MM.1S (cell line): Measurements from ENCODE around the gene AK4.
"Not testable (repeated sequence)": the region's sequence is repeated elsewhere in the genome, so short reads cannot be mapped to it uniquely, and the experiment has no call there.

Source experiments
- DNase-seq: peaks from one replicate; pipeline ENCODE4 v3.0.0-alpha.2; 2015
- H2AFZ ChIP-seq: fragments of 300-600 bp; sonication (generic); 2 replicates; pipeline ENCODE4 v1.6.0; 2016; ENCODE audit warnings: antibody characterized with exemption, low read length
- H3F3A ChIP-seq: fragments of 300-600 bp; sonication (generic); 2 replicates; pipeline ENCODE4 v1.6.1; 2016; ENCODE audit warnings: mild to moderate bottlenecking, antibody characterized with exemption, low read length, moderate library complexity, mixed read lengths; ENCODE audit not compliant: insufficient read depth
- H3K27ac ChIP-seq: fragments of 300-600 bp; sonication (generic); 2 replicates; pipeline ENCODE4 v1.5.1; 2016; ENCODE audit warnings: mild to moderate bottlenecking, low read length
- H3K27me3 ChIP-seq: fragments of 300-600 bp; sonication (generic); replicated peaks from 2 replicates; pipeline ENCODE4 v1.6.0; 2016; ENCODE audit warnings: low read length; ENCODE audit not compliant: insufficient read depth
- H3K36me3 ChIP-seq: fragments of 300-600 bp; sonication (generic); replicated peaks from 2 replicates; pipeline ENCODE4 v1.6.1; 2016; ENCODE audit warnings: mild to moderate bottlenecking, low read length, mixed read lengths; ENCODE audit not compliant: insufficient read depth
- H3K4me1 ChIP-seq: fragments of 300-600 bp; sonication (generic); 2 replicates; pipeline ENCODE4 v1.6.1; 2016; ENCODE audit warnings: low read length, mixed read lengths
- H3K4me2 ChIP-seq: fragments of 300-600 bp; sonication (generic); 2 replicates; pipeline ENCODE4 v1.6.0; 2016; ENCODE audit warnings: low read depth, low read length
- H3K4me3 ChIP-seq: fragments of 300-600 bp; sonication (generic); 2 replicates; pipeline ENCODE4 v1.5.1; 2016; ENCODE audit warnings: low read length, mixed read lengths
- H3K79me2 ChIP-seq: fragments of 300-600 bp; sonication (generic); 2 replicates; pipeline ENCODE4 v1.6.1; 2016; ENCODE audit warnings: mixed run types, low read length, mixed read lengths
- H3K9ac ChIP-seq: fragments of 300-600 bp; sonication (generic); 2 replicates; pipeline ENCODE4 v1.6.1; 2016; ENCODE audit warnings: low read length, mixed read lengths
- H3K9me2 ChIP-seq: fragments of 300-600 bp; sonication (generic); replicated peaks from 2 replicates; pipeline ENCODE4 v1.6.1; 2016; ENCODE audit warnings: mild to moderate bottlenecking, low read length, mixed read lengths; ENCODE audit not compliant: insufficient read depth
- H3K9me3 ChIP-seq: fragments of 300-600 bp; sonication (generic); replicated peaks from 2 replicates; pipeline ENCODE4 v1.6.1; 2016; ENCODE audit warnings: mild to moderate bottlenecking, low read length, mixed read lengths; ENCODE audit not compliant: insufficient read depth
- H4K20me1 ChIP-seq: fragments of 300-600 bp; sonication (generic); 2 replicates; pipeline ENCODE4 v1.6.1; 2016; ENCODE audit warnings: mild to moderate bottlenecking, low read length, moderate library complexity, mixed read lengths; ENCODE audit not compliant: insufficient read depth
- EZH2 ChIP-seq: fragments of 300-600 bp; sonication (generic); optimal IDR thresholded peaks from 2 replicates; pipeline ENCODE3; 2017; ENCODE audit warnings: low read depth, mild to moderate bottlenecking, antibody characterized with exemption, low read length, mixed read lengths
- EZH2phosphoT487 ChIP-seq: fragments of 300-600 bp; sonication (generic); IDR thresholded peaks from 2 replicates; pipeline ENCODE4 v1.6.1; 2018; ENCODE audit warnings: antibody characterized with exemption, low read length
- TF ChIP-seq, protein P1 (sequence below): fragments of 300-600 bp; sonication (generic); IDR thresholded peaks from 2 replicates; pipeline ENCODE4 v1.5.1; 2016; ENCODE audit warnings: antibody characterized with exemption, low read length, mixed read lengths

The AK4 gene

DNA sequence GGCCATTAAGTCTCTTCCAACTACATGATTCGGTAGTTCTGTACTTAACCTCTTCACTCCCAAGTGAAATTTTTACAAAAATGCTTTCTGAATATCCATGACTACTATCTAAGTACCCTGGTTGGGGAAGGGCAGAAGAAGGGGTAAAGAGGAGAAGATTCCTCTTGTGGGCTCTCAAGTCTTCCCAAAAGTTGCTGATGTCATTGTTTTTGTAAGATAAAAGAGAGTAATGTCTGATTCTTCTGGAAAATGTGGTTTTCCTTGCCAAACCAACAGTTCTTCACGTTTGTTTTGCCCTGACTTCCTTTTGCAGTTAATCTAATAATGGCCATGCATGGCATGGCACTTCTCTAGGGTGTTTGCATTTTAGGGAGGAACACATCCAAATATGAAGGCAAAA, 34.7 kb upstream of the AK4 start:
- no peak for DNase-seq
- no peaks in the 10 kb centered on the region for H3K27me3 ChIP-seq
- no peak overlapping the region for H3K4me2 ChIP-seq
- TF ChIP-seq EZH2 (no peak), EZH2phosphoT487 (no peak)
- TF ChIP-seq, protein P1, sequence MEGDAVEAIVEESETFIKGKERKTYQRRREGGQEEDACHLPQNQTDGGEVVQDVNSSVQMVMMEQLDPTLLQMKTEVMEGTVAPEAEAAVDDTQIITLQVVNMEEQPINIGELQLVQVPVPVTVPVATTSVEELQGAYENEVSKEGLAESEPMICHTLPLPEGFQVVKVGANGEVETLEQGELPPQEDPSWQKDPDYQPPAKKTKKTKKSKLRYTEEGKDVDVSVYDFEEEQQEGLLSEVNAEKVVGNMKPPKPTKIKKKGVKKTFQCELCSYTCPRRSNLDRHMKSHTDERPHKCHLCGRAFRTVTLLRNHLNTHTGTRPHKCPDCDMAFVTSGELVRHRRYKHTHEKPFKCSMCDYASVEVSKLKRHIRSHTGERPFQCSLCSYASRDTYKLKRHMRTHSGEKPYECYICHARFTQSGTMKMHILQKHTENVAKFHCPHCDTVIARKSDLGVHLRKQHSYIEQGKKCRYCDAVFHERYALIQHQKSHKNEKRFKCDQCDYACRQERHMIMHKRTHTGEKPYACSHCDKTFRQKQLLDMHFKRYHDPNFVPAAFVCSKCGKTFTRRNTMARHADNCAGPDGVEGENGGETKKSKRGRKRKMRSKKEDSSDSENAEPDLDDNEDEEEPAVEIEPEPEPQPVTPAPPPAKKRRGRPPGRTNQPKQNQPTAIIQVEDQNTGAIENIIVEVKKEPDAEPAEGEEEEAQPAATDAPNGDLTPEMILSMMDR: no peak
- H3K79me2 ChIP-seq: no peaks in the 10 kb centered on the region
- no peak overlapping the region for H2AFZ ChIP-seq
- H3K9ac ChIP-seq: no peak overlapping the region
- no peaks in the 10 kb centered on the region for H4K20me1 ChIP-seq
- H3K27ac ChIP-seq: no peak overlapping the region
- no peaks in the 10 kb centered on the region for H3K4me1 ChIP-seq
- H3K4me3 ChIP-seq: no peak overlapping the region
- H3K36me3 ChIP-seq: no peaks in the 10 kb centered on the region
- no peaks in the 10 kb centered on the region for H3F3A ChIP-seq
- H3K9me3 ChIP-seq: no peaks in the 10 kb centered on the region
- H3K9me2 ChIP-seq: no peaks in the 10 kb centered on the region

DNA sequence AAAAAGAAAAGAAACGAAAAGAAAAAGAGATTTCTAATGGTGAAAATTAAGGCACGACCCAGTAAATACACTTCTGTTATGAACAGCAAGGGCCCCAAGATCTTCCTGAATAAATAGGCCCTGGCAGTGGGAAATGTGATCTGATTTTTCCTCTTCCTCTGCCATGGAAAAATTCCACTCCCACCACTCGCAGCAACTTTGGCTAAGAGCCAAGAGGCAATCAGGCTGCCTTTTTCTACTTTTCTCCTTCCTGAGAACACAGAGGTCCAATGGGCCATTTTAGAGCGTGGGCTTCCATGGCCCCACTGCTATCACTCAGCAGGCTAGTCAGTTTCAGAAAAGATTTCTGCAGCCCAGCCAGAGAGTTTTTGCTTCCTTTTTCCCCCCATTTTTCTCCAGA, 33.7 kb upstream of the AK4 start:
- Histone ChIP-seq H3K9ac (no peak overlapping the region), H3K9me3 (no peaks in the 10 kb centered on the region), H3K27ac (no peak overlapping the region), H2AFZ (no peak overlapping the region), H3K9me2 (no peaks in the 10 kb centered on the region), H4K20me1 (no peaks in the 10 kb centered on the region), H3K4me2 (no peak overlapping the region), H3K36me3 (no peaks in the 10 kb centered on the region), H3K27me3 (no peaks in the 10 kb centered on the region), H3K79me2 (no peaks in the 10 kb centered on the region), H3K4me3 (no peak overlapping the region), H3K4me1 (no peaks in the 10 kb centered on the region), H3F3A (no peaks in the 10 kb centered on the region)
- no peak for DNase-seq
- TF ChIP-seq EZH2phosphoT487 (no peak), EZH2 (no peak)
- TF ChIP-seq, protein P1: no peak

DNA sequence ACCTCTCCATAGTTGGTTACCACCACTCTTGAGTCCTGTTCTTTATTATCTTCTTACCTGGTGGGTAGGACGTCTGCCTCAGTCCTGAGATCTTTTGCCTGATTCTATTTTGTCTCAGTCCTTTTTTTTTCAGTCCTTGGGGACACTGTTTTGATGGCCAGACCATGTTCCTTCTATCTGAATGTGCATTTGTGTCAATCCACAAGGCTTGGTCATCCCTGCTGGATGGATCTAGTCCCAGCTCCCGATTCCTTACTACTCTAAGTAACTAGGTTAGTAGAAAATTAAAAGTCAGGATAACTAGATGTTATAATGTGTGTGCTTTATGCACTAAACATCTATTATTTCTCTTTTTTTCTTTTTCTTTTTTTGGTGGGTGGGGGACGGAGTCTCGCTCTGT, 28.1 kb upstream of the AK4 start:
- Histone ChIP-seq H4K20me1 (no peaks in the 10 kb centered on the region), H3K27ac (no peak overlapping the region), H3K4me2 (no peak overlapping the region), H3K9me3 (no peaks in the 10 kb centered on the region), H3K4me3 (no peak overlapping the region), H3K4me1 (no peaks in the 10 kb centered on the region), H3K79me2 (no peaks in the 10 kb centered on the region), H3K9me2 (no peaks in the 10 kb centered on the region), H3K27me3 (no peaks in the 10 kb centered on the region), H3K36me3 (no peaks in the 10 kb centered on the region), H2AFZ (no peak overlapping the region), H3K9ac (no peak overlapping the region), H3F3A (no peaks in the 10 kb centered on the region)
- TF ChIP-seq EZH2: no peak
- TF ChIP-seq, protein P1: no peak
- no peak for TF ChIP-seq EZH2phosphoT487
- no peak for DNase-seq

DNA sequence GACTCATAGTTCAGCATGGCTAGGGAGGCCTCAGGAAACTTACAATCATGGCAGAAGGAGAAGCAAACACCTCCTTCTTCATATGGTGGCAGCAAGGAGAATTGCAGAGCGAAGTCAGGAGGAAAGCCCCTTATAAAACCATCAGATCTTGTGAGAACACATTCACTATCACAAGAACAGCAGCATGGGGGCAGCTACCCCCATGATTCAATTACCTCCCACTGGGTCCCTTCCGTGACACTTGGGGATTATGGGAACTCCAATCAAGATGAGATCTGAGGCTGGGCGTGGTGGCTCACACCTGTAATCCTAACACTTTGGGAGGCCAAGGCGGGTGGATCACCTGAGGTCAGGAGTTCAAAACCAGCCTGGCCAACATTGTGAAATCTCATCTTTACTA, 18.9 kb upstream of the AK4 start:
- H3K27ac ChIP-seq, H3K9ac ChIP-seq, H3F3A ChIP-seq, H3K36me3 ChIP-seq, H2AFZ ChIP-seq, H3K4me2 ChIP-seq, H3K27me3 ChIP-seq, H3K4me3 ChIP-seq, DNase-seq, H3K9me3 ChIP-seq, H3K79me2 ChIP-seq, H4K20me1 ChIP-seq, H3K4me1 ChIP-seq, H3K9me2 ChIP-seq: not testable (repeated sequence)
